Keratinocyte (primary cell): ENCODE data around the gene CD200R1. TPM values are rescaled to one million over a fixed set of nuclear protein-coding genes. Genes with fewer than 3 reads are reported as not detected.

Experiments used
- DNase-seq: peaks from one replicate; pipeline ENCODE4 v3.0.0-alpha.2; 2011; ENCODE audit warnings: low read depth, missing footprints, low spot score
- FAIRE-seq: peaks from 2 replicates; lab custom pipeline; 2011; peaks lifted over from hg19 to GRCh38; lab: Jason Lieb, UNC
- H2AFZ ChIP-seq: 2 replicates; pipeline ENCODE4 v1.6.0; 2012; ENCODE audit warnings: low read length, control low read depth, inconsistent platforms; ENCODE audit not compliant: control insufficient read depth
- H3K27ac ChIP-seq: 2 replicates; pipeline ENCODE4 v1.5.1; 2011; ENCODE audit warnings: low read length; ENCODE audit not compliant: control insufficient read depth, insufficient read depth
- H3K27me3 ChIP-seq: 3 replicates; pipeline ENCODE4 v1.6.0; 2011; ENCODE audit warnings: low read length; ENCODE audit not compliant: control insufficient read depth, insufficient read depth; ENCODE audit errors: extremely low read depth
- H3K36me3 ChIP-seq, 2 experiments: 2 replicates in 1 of 2; 3 replicates in 1 of 2; pipeline ENCODE4 v1.5.1; 2011; ENCODE audit warnings: low read length in 2 of 2, mild to moderate bottlenecking in 1 of 2; ENCODE audit not compliant: control insufficient read depth in 2 of 2, insufficient read depth in 2 of 2; ENCODE audit errors: extremely low read depth in 1 of 2
- H3K4me1 ChIP-seq: 3 replicates; pipeline ENCODE4 v1.5.1; 2011; ENCODE audit warnings: low read length; ENCODE audit not compliant: control insufficient read depth, insufficient read depth; ENCODE audit errors: extremely low read depth
- H3K4me2 ChIP-seq: 3 replicates; pipeline ENCODE4 v1.6.0; 2011; ENCODE audit warnings: low read depth, low read length; ENCODE audit not compliant: control insufficient read depth, insufficient read depth; ENCODE audit errors: extremely low read depth
- H3K4me3 ChIP-seq, 3 experiments: fragments of 200-600 bp in 1 of 3; sonication (generic) in 1 of 3; 2 replicates in 2 of 3; 3 replicates in 1 of 3; pipeline ENCODE4 v1.5.1; 2011 to 2016; ENCODE audit warnings: low read length in 3 of 3, mild to moderate bottlenecking in 3 of 3, control low read depth in 2 of 3, inconsistent platforms in 1 of 3, low read depth in 1 of 3, mixed read lengths in 1 of 3, mixed run types in 1 of 3, moderate library complexity in 1 of 3; ENCODE audit not compliant: control insufficient read depth in 2 of 3, insufficient read depth in 2 of 3; ENCODE audit errors: extremely low read depth in 1 of 3
- H3K79me2 ChIP-seq: 2 replicates; pipeline ENCODE4 v1.6.0; 2012; ENCODE audit warnings: low read length; ENCODE audit not compliant: control insufficient read depth, insufficient read depth
- H3K9ac ChIP-seq: 3 replicates; pipeline ENCODE4 v1.6.0; 2011; ENCODE audit warnings: low read length; ENCODE audit not compliant: control insufficient read depth, insufficient read depth; ENCODE audit errors: extremely low read depth
- H3K9me1 ChIP-seq: 3 replicates; pipeline ENCODE4 v1.6.0; 2011; ENCODE audit warnings: low read length; ENCODE audit not compliant: control insufficient read depth, insufficient read depth; ENCODE audit errors: extremely low read depth
- H3K9me3 ChIP-seq: 2 replicates; pipeline ENCODE4 v1.5.1; 2012; ENCODE audit warnings: low read depth, low read length; ENCODE audit not compliant: control insufficient read depth
- H4K20me1 ChIP-seq: 3 replicates; pipeline ENCODE4 v1.6.0; 2011; ENCODE audit warnings: low read length; ENCODE audit not compliant: control insufficient read depth, insufficient read depth; ENCODE audit errors: extremely low read depth
- EZH2 ChIP-seq: IDR thresholded peaks from one replicate; pipeline ENCODE4 v1.6.1; 2012; ENCODE audit warnings: inconsistent platforms, mild to moderate bottlenecking, low read length, moderate library complexity
- dilution Hi-C: fragments of 300-500 bp; cut with MboI; formaldehyde crosslinking; loops from one replicate; pipeline ENCODE4 v1.7.0; 2020; ENCODE audit warnings: low sequenced_read_pairs; ENCODE audit not compliant: extremely low pct_ligation_motif_present
- polyA plus RNA-seq, 5 experiments: library from polyadenylated mRNA; depleted of rRNA in 3 of 5; stranded (reverse) in 3 of 5; stranded (forward) in 1 of 5; unstranded in 1 of 5; fragments of >200 nt; gene quantifications; 1 replicate in 1 of 5; 2 replicates in 3 of 5; 3 replicates in 1 of 5; pipeline versions ENCODE4 v1.2.1 to v1.2.3, GENCODE V29; 2011 to 2012; ENCODE audit warnings: missing spikeins in 2 of 5, low read depth in 1 of 5, low replicate concordance in 1 of 5
- TF ChIP-seq, protein P1 (sequence below), 3 experiments: IDR thresholded peaks in 1 of 3; conservative IDR thresholded peaks in 1 of 3; optimal IDR thresholded peaks in 1 of 3; 2 replicates in 2 of 3; 3 replicates in 1 of 3; pipeline versions ENCODE3 to v1.5.1; 2011; ENCODE audit warnings: low read length in 3 of 3, mild to moderate bottlenecking in 3 of 3, moderate library complexity in 2 of 3, control low read depth in 1 of 3, inconsistent platforms in 1 of 3; ENCODE audit not compliant: insufficient read depth in 2 of 3; ENCODE audit errors: extremely low read depth in 1 of 3

CD200R1 gene
- polyA plus RNA-seq, 1 donor (not counting 4 experiments of a cell fraction or from before 2014, with no cell fraction given) = 1.6 TPM

DNA sequence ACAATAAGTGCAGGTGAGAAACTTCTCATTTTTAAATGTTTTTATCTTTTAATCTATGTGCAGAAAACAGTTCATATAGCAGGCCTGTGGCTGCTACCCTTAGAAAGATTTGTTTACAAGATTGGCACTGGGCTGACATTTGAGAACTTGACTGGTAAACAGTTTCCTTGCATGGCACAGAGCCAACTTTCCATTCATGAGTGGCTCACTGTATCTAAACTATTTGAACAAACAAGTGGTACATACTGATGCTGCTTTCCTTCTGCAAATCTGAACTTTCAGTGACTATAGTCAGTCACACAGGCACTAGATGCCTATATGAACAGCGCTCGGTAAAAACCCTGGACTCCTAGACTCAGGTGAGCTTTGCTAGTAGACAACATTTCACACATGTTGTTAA is 9.6 kb upstream of the CD200R1 start:
- FAIRE-seq (no peak), DNase-seq (no peak)
- no peak overlapping the region for H3K27ac ChIP-seq
- no peaks in the 10 kb centered on the region for H3K4me1 ChIP-seq
- H2AFZ ChIP-seq = no peak overlapping the region
- no peaks in the 10 kb centered on the region for H4K20me1 ChIP-seq
- no peak overlapping the region for H3K9ac ChIP-seq
- no peaks in the 10 kb centered on the region for H3K36me3 ChIP-seq
- no peak overlapping the region for H3K4me3 ChIP-seq
- no peaks in the 10 kb centered on the region for H3K9me1 ChIP-seq
- no peak for TF ChIP-seq EZH2
- TF ChIP-seq, protein P1, sequence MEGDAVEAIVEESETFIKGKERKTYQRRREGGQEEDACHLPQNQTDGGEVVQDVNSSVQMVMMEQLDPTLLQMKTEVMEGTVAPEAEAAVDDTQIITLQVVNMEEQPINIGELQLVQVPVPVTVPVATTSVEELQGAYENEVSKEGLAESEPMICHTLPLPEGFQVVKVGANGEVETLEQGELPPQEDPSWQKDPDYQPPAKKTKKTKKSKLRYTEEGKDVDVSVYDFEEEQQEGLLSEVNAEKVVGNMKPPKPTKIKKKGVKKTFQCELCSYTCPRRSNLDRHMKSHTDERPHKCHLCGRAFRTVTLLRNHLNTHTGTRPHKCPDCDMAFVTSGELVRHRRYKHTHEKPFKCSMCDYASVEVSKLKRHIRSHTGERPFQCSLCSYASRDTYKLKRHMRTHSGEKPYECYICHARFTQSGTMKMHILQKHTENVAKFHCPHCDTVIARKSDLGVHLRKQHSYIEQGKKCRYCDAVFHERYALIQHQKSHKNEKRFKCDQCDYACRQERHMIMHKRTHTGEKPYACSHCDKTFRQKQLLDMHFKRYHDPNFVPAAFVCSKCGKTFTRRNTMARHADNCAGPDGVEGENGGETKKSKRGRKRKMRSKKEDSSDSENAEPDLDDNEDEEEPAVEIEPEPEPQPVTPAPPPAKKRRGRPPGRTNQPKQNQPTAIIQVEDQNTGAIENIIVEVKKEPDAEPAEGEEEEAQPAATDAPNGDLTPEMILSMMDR (optimal IDR thresholded peaks at IDR 0.05 in 1 of 3, IDR thresholded peaks at IDR 0.05 in 1 of 3, conservative IDR thresholded peaks at IDR 0.05 in 1 of 3; ENCODE audit: extremely low read depth in 1 of 3, insufficient read depth in 2 of 3, low read length in 3 of 3) = no peak
- no peaks in the 10 kb centered on the region for H3K27me3 ChIP-seq
- dilution Hi-C loops = no loop called here
- no peaks in the 10 kb centered on the region for H3K9me3 ChIP-seq
- no peaks in the 10 kb centered on the region for H3K79me2 ChIP-seq
- no peak overlapping the region for H3K4me2 ChIP-seq

- Histone ChIP-seq H3K9me3 (no peaks in the 10 kb centered on the region), H3K27me3 (no peaks in the 10 kb centered on the region), H3K36me3 (no peaks in the 10 kb centered on the region), H3K4me2 (no peak overlapping the region), H3K9me1 (no peaks in the 10 kb centered on the region), H3K27ac (no peak overlapping the region), H4K20me1 (no peaks in the 10 kb centered on the region), H3K4me1 (no peaks in the 10 kb centered on the region), H3K79me2 (no peaks in the 10 kb centered on the region), H3K4me3 (no peak overlapping the region), H2AFZ (no peak overlapping the region), H3K9ac (no peak overlapping the region)
- DNase-seq (no peak), FAIRE-seq (no peak)
- dilution Hi-C loops = no loop called here
- no peak for TF ChIP-seq EZH2
- TF ChIP-seq, protein P1 (optimal IDR thresholded peaks at IDR 0.05 in 1 of 3, IDR thresholded peaks at IDR 0.05 in 1 of 3, conservative IDR thresholded peaks at IDR 0.05 in 1 of 3; ENCODE audit: extremely low read depth in 1 of 3, insufficient read depth in 2 of 3, low read length in 3 of 3) = no peak
These were observed 7.8 kb upstream of the CD200R1 start for GRCh38 chr3:112982710-112983109.
